HL-60 (cell line): ENCODE data around the gene SIAE.

Experiments
- CTCF ChIP-seq: IDR thresholded peaks from one replicate; pipeline ENCODE4 v1.5.1; 2011; ENCODE audit warnings: low read length, control low read depth, inconsistent platforms; ENCODE audit not compliant: insufficient read depth
- GABPA ChIP-seq: IDR thresholded peaks from 2 replicates; pipeline ENCODE4 v1.6.1; 2012; ENCODE audit warnings: low read depth
- POLR2AphosphoS5 ChIP-seq: IDR thresholded peaks from 2 replicates; pipeline ENCODE4 v1.6.1; 2012; ENCODE audit warnings: low read depth
- SPI1 ChIP-seq: IDR thresholded peaks from 2 replicates; pipeline ENCODE4 v1.6.1; 2012; ENCODE audit warnings: low read depth, mild to moderate bottlenecking, borderline replicate concordance
- TF ChIP-seq, protein P1 (sequence below): IDR thresholded peaks from 2 replicates; pipeline ENCODE4 v1.6.1; 2012; ENCODE audit warnings: low read depth; ENCODE audit not compliant: insufficient replicate concordance

GRCh38 chr11:124681421-124681820 is 7.9 kb upstream of the SIAE start:
- TF ChIP-seq CTCF = no peak
- TF ChIP-seq POLR2AphosphoS5 = no peak
- TF ChIP-seq, protein P1, sequence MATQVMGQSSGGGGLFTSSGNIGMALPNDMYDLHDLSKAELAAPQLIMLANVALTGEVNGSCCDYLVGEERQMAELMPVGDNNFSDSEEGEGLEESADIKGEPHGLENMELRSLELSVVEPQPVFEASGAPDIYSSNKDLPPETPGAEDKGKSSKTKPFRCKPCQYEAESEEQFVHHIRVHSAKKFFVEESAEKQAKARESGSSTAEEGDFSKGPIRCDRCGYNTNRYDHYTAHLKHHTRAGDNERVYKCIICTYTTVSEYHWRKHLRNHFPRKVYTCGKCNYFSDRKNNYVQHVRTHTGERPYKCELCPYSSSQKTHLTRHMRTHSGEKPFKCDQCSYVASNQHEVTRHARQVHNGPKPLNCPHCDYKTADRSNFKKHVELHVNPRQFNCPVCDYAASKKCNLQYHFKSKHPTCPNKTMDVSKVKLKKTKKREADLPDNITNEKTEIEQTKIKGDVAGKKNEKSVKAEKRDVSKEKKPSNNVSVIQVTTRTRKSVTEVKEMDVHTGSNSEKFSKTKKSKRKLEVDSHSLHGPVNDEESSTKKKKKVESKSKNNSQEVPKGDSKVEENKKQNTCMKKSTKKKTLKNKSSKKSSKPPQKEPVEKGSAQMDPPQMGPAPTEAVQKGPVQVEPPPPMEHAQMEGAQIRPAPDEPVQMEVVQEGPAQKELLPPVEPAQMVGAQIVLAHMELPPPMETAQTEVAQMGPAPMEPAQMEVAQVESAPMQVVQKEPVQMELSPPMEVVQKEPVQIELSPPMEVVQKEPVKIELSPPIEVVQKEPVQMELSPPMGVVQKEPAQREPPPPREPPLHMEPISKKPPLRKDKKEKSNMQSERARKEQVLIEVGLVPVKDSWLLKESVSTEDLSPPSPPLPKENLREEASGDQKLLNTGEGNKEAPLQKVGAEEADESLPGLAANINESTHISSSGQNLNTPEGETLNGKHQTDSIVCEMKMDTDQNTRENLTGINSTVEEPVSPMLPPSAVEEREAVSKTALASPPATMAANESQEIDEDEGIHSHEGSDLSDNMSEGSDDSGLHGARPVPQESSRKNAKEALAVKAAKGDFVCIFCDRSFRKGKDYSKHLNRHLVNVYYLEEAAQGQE = no peak
- TF ChIP-seq GABPA = no peak
- no peak for TF ChIP-seq SPI1
